Activated CD8-positive, alpha-beta memory T cell treated with anti-CD3 and anti-CD28 coated beads for 1 hour (primary cell): ENCODE measurements around the gene DNAJC3.
"Not testable (repeated sequence)": the region's sequence is repeated elsewhere in the genome, so short reads cannot be mapped to it uniquely, and the experiment has no call there.

Experiments
- DNase-seq, 2 donors: peaks; one replicate each; pipeline ENCODE4 v3.0.0-alpha.2; 2020; ENCODE audit warnings: low read depth in 1 of 2; ENCODE audit errors: extremely low read depth in 1 of 2

Gene DNAJC3

GRCh38 chr13:95713651-95714050, 36.7 kb downstream of the DNAJC3 start:
- no peak for DNase-seq

DNA sequence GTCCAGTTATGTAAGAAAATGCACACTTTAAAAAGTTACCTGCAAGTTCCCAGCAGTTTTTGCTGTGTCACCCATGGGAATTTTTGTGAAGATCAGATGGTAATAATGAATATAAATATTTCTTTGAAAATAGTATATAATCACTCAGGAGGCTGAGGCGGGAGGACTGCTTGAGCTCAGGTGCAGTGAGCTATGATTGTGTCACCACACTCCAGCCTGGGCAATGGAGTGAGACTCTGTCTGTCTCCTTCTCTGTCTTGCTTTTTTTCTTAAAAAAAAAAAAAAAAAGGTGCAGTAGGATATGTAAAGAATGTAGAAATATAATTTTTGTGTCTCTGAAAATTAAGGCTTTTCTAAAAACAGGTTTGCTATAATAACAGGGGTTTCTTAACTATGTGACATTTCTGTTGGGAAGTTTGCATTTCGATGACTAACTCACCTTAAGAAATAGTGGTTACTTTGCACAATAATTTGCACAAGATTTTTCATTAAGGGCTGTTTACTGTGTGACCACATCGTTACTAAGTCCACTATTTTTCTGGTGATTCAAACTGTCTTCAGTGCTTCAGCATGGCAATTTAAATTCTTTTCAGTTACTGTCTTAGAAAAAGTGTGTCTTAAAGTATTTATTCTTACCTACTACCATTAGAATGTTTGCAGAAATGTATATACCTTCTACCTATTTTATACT, 37.3 kb downstream of the DNAJC3 start:
- DNase-seq, result no peak

DNA sequence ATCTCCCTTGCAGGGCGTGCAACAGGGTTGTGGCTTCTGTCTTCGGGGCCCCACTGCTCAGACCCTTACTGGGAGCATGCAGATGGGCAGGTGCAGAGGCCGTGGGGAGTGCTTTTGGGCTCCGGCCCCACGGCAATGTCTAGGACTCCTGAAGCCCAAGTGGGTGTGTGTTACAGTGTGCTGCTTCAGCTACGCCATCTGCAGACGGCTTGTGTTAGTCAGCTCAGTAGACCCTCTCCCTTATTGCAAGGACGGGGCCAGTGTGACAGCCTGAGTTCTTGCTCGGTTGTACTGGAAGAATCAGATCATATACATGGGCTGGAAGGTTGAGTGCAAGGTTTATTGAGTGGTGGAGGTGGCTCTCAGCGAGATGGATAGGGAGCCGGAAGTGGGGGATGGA, 39.3 kb downstream of the DNAJC3 start:
- DNase-seq, result no peak

- DNase-seq, result no peak
Observed at GRCh38 chr13:95722241-95722640, 45.3 kb downstream of the DNAJC3 start.

DNA sequence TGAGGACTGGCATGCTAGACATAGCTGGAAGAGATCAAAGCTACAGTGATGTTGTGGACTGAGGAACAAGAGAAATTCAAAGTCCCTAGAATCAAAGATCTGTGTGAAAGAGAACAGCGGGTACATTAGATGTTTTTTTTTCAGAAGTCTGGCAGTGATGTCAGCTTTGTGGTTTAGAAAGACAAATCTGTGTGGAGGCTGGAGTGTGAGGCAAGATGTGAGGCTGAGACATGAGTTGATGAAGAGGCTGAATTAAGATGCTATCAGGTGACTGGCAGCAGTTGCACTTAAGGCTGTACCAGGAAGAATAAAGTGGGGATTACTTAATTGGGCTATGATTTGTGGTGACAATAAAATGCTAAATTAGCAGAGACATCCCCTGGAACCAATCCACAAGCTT, 46.5 kb downstream of the DNAJC3 start:
- no peak for DNase-seq

DNA sequence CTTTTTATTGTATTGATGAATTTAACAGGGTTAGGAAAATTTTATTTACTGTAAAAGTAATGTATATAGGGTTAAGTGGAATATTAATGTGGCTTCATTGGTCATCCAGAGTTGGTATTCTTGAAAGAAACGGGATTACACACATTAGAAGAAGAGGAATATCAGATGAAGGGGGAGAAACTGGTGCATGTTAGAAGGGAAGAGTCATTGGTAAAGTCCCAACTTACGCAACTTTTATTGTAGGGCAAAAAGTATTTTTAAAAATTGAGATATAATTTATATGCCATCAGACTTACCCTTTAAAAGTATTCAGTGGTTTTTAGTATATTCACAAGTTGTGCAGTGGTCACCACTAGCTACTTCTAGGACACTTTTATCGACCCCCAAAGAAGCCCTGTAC, 47.3 kb downstream of the DNAJC3 start:
- no peak for DNase-seq

DNA sequence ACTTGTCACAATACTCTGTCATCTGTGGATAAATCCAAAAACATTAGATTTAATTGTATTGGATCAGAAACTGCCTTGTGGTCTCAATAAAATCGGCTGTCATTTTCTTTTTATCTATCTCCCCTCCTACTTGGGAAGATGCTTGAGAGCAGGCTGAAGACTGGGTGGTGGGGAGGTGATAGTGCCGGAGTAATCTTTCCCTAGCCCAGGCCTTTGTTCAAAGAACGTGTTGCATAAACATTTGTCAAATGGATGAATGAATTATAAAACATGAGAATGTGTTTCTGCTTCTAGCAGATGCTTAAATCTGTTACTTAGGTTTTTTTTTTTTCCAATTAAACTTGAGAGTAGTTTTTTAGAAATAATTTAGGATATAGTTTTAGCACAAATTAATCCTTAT, 49.9 kb downstream of the DNAJC3 start:
- no peak for DNase-seq

DNA sequence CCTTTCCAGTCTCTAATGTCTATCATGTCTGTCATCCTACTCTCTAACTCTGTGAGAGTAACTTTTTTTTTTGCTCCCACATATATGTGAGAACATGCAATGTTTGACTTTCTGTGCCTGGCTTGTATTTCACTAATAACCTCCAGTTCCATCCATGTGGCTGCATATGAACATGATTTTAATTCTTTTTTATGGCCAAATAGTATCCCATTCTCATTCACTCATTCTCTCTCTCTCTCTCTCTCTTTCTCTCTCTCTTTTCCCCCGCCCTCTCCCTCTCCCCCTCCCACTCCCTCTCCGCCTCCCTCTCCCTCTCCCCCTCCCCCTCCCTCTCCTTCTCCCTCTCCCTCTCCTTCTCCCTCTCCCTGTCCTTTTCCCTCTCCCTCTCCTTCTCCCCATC, 52.0 kb downstream of the DNAJC3 start:
- DNase-seq, result no peak

DNA sequence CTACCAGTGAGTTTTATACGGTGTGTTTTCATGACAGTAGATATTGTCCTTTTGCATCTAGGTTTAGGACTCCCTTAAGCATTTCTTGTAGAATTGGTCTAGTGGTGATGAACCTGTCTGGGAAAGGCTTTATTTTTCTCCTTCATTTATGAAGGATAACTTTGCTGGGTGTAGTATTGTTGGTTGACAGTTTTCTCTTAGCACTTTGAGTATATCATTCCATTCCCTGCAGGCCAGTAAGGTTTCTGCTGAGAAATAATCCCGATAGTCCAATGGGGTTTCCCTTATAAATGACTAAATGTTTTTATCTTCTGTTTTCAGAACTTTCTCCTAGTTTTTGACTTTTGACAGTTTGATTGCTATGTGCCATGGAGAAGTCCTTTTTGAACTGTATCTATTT, 57.2 kb downstream of the DNAJC3 start:
- DNase-seq, result no peak

GRCh38 chr13:95740071-95740978, 63.4 kb downstream of the DNAJC3 start:
- not testable (repeated sequence) for DNase-seq

GRCh38 chr13:95740979-95741320, 64.0 kb downstream of the DNAJC3 start:
- no peak for DNase-seq

GRCh38 chr13:95741584-95742563, 64.9 kb downstream of the DNAJC3 start:
- DNase-seq, result no peak

GRCh38 chr13:95743192-95743591, 66.3 kb downstream of the DNAJC3 start:
- DNase-seq, result no peak

DNA sequence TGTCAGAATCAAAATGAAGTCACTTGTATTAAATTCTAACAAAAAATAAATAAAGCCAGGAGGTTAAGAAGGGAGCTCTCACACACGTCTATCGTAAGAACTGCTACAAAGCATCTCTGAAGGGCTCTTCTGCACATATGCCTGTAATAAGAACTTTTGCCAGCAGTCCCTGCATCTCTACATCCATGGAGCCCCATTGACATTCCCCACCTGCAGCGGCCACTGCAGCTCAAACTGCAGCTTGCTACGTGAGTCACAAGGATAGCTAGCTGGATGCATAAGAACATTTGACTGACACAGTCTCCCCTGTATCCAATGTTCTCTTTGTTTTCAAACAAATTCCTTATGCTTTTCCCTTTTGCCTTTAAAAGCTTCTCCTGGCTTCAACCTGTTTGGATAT, 68.3 kb downstream of the DNAJC3 start:
- no peak for DNase-seq

- DNase-seq, result no peak
Observed at GRCh38 chr13:95745752-95746151, 68.8 kb downstream of the DNAJC3 start.

DNA sequence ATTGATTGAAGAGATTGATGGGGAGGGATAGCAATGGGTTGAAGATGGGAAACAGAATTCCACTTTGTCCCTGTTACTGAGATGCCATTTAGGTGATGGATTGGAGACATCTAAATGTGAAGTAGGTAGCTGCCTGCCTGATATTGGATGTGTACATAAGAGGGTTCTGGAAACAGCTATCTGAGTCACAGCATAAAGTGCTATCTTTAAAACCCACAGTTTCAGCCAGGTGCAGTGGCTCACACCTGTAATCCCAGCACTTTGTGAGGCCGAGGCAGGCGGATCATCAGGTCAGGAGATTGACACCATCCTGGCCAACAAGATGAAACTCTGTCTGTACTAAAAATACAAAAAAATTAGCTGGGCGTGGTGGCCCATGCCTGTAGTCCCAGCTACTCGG, 72.6 kb downstream of the DNAJC3 start:
- no peak for DNase-seq

DNA sequence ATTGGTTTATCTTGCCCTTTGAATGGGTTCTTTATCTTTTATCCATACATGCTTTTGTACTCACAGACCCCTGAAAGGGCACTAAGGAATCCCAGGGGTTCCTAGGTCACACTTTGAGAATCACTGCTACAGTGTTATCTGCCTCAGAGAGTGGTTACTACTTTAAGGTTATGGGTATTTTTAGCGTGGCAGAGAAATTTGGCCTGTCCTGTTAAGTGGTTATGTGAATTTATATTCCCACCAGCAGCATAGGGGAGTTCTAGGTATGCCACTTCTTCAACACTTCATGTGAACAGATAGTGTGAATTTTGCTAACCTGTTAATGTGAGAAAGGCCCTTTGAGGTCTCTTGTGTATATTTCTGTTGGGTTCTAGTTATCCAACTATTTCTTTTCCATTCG, 75.7 kb downstream of the DNAJC3 start:
- DNase-seq, result no peak

GRCh38 chr13:95754069-95754468, 77.1 kb downstream of the DNAJC3 start:
- DNase-seq, result no peak

- no peak for DNase-seq
Observed at GRCh38 chr13:95756072-95756471, 79.1 kb downstream of the DNAJC3 start.

- DNase-seq, result not testable (repeated sequence)
Observed at GRCh38 chr13:95762626-95763025, 85.7 kb downstream of the DNAJC3 start.

GRCh38 chr13:95763601-95764000, 86.7 kb downstream of the DNAJC3 start:
- DNase-seq, result no peak
